Common myeloid progenitor, CD34-positive (primary cell): ENCODE data around the gene TAS1R1.

ENCODE experiments used
- CTCF ChIA-PET: fragments of 350-600 bp; sonication (Branson Sonifier 250); formaldehyde crosslinking; loops from one replicate; lab custom pipeline; 2021; ENCODE audit warnings: antibody characterized with exemption; lab: Charles Lee
- POLR2A ChIA-PET: fragments of 350-600 bp; sonication (Branson Sonifier 250); formaldehyde crosslinking; loops from one replicate; lab custom pipeline; 2021; ENCODE audit warnings: antibody characterized with exemption; lab: Charles Lee
- DNase-seq, 3 donors: peaks; one replicate each; pipeline versions ENCODE4 v3.0.0 to v3.0.0-alpha.2; 2013
- H3K27ac ChIP-seq, 2 experiments: 1 replicate in 1 of 2; 2 replicates in 1 of 2; pipeline ENCODE4 v1.7.0; 2013; ENCODE audit warnings: inconsistent platforms in 2 of 2, low read length in 2 of 2, mild to moderate bottlenecking in 2 of 2, low read depth in 1 of 2, moderate library complexity in 1 of 2; ENCODE audit not compliant: severe bottlenecking in 2 of 2, insufficient read depth in 1 of 2, poor library complexity in 1 of 2
- H3K27me3 ChIP-seq, 5 experiments: replicated peaks in 2 of 5; 1 replicate in 3 of 5; 2 replicates in 2 of 5; pipeline versions ENCODE4 v1.6.1 to v1.7.0; 2013; ENCODE audit warnings: low read length in 4 of 5, mild to moderate bottlenecking in 2 of 5, moderate library complexity in 2 of 5, inconsistent platforms in 1 of 5; ENCODE audit not compliant: insufficient read depth in 5 of 5, control insufficient read depth in 4 of 5
- H3K36me3 ChIP-seq, 4 experiments: 1 replicate in 2 of 4; 2 replicates in 2 of 4; pipeline versions ENCODE4 v1.6.1 to v1.7.0; 2013; ENCODE audit warnings: low read length in 3 of 4, control low read depth in 1 of 4, mild to moderate bottlenecking in 1 of 4; ENCODE audit not compliant: control insufficient read depth in 4 of 4, insufficient read depth in 4 of 4
- H3K4me1 ChIP-seq, 4 experiments: 1 replicate in 3 of 4; 2 replicates in 1 of 4; pipeline versions ENCODE4 v1.6.1 to v1.7.1; 2013; ENCODE audit warnings: low read length in 3 of 4, mild to moderate bottlenecking in 3 of 4, control low read depth in 1 of 4, inconsistent platforms in 1 of 4, moderate library complexity in 1 of 4; ENCODE audit not compliant: control insufficient read depth in 4 of 4, insufficient read depth in 4 of 4; ENCODE audit errors: control extremely low read depth in 1 of 4
- H3K4me3 ChIP-seq, 7 experiments: 1 replicate in 4 of 7; 2 replicates in 3 of 7; pipeline versions ENCODE4 v1.5.1 to v1.7.0; 2013; ENCODE audit warnings: mild to moderate bottlenecking in 7 of 7, low read length in 6 of 7, moderate library complexity in 6 of 7, inconsistent platforms in 2 of 7, low read depth in 2 of 7, control low read depth in 1 of 7; ENCODE audit not compliant: insufficient read depth in 4 of 7, control insufficient read depth in 1 of 7; ENCODE audit errors: extremely low read depth in 1 of 7
- H3K9me3 ChIP-seq, 5 experiments: 1 replicate in 4 of 5; 2 replicates in 1 of 5; pipeline versions ENCODE4 v1.6.1 to v1.7.1; 2013; ENCODE audit warnings: low read length in 4 of 5, mild to moderate bottlenecking in 2 of 5, inconsistent platforms in 1 of 5, low read depth in 1 of 5, moderate library complexity in 1 of 5; ENCODE audit not compliant: control insufficient read depth in 4 of 5, insufficient read depth in 2 of 5; ENCODE audit errors: control extremely low read depth in 1 of 5
- WGBS: methylation state at CpG from one replicate; pipeline ENCODE4 v1.1.5; 2013; ENCODE audit not compliant: insufficient coverage; 5-methylcytosine and 5-hydroxymethylcytosine counted together

The TAS1R1 gene

DNA sequence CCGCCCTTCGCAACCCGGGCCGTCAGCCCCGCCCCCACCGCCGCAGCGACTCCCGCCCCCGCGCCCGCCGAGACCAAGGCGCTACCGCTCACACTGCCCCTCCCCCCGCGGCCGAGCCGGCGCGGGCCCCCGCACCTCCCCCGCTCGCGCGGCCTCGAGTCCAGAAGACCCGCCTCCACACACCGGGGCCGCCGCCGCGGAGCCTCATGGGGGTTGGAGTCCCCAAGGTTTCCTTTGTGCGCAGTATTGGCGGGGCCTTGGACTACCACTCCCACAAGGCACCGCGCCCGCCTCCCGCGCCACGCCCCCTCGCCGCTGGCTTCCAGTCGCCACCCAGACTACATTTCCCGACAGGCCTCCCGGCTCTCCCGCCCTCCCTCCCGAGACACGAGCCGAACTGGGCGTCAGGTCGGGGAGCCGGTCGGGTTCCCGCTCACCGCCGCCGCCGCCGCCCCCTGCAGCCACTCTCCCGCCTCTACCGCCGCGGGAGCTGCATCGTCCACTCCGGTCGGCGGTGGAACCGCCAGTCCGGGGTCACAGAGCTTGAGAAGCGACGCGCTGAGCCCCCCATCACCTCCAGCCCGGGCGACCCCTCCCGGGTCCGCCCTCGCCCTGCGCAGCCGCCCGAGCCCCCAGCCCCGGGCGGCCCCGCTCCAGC lies 58.4 kb downstream of the TAS1R1 start, which contains the start of gene PHF13:
TSS of gene PHF13 (plus strand) at position 371 of the 658 bp plus-strand sequence. CDS start 336 bp downstream, outside the sequence.
- peaks cover 0 to 9% (median under 1%) of the 10 kb centered on the region in 4 experiments for H3K36me3 ChIP-seq
- H3K27me3 ChIP-seq: no peaks in the 10 kb centered on the region
- peak; percentile 99 for DNase-seq
- H3K4me1 ChIP-seq: peaks cover 0 to 17% (median 14%) of the 10 kb centered on the region in 4 experiments
- CTCF ChIA-PET: no interaction called here
- peak within 1 kb of the TSS; percentile 64 to 89 (median 82) for H3K4me3 ChIP-seq
- WGBS: 0% methylated on average over 33 of the region's 84 CpGs
- peak within 1 kb of the TSS in 1 of 2 experiments; percentile 71 for H3K27ac ChIP-seq
- no peaks in the 10 kb centered on the region for H3K9me3 ChIP-seq
- POLR2A ChIA-PET: no interaction called here

DNA sequence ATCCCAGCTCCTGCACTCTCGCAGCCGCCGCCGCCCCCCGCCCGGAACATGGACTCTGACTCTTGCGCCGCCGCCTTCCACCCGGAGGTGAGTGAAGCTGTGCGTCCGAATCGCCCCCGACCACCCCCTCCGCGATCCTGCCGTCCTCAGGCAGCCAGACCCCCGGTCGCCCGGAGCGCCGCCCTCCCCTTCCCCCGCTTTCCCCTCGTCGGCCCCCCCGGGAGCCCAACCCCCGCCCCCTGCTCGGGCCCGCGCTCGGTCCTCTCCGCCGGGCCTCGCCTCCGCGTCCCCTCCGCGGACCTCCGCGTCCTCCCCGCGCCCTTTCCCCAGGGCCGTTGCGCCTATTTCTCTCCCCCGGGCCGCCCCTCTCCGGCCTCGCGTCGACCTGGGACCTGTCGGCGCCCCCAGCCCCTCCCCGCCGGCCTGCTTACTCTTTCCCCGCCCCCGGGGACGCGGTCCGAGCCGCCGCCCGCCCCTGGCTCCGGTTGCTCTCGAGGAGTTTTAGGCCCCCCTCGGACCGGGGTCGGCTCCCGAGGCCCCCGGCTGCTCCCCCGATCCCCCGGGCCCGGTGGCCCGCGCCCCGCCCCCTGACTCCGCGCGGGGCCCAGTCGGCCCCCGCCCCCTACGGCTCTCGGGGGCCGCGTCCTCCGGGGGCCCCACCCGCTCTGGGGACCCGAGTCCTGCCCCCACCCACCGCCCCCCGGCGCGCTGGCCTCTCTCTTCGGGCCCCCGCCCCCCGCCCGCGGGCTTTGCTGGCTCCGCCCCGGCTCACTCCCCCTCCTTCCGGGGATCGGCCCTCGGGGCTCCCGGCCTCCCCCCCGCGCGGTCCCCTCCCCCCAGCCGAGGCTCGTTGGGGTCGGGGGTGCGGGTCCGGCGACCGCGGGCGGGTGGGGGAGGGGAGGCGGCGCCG lies 59.2 kb downstream of the TAS1R1 start:
- Histone ChIP-seq H3K9me3 (no peaks in the 10 kb centered on the region), H3K36me3 (peaks cover 0 to 14% (median 2%) of the 10 kb centered on the region in 4 experiments), H3K27ac (peak overlapping the region in 1 of 2 experiments; percentile 25), H3K27me3 (no peaks in the 10 kb centered on the region), H3K4me3 (peak overlapping the region; percentile 64 to 84 (median 77)), H3K4me1 (peaks cover 0 to 17% (median 14%) of the 10 kb centered on the region in 4 experiments)
- 0% methylated on average over 46 of the region's 117 CpGs for WGBS
- CTCF ChIA-PET: no interaction called here
- no peak for DNase-seq
- POLR2A ChIA-PET: no interaction called here

DNA sequence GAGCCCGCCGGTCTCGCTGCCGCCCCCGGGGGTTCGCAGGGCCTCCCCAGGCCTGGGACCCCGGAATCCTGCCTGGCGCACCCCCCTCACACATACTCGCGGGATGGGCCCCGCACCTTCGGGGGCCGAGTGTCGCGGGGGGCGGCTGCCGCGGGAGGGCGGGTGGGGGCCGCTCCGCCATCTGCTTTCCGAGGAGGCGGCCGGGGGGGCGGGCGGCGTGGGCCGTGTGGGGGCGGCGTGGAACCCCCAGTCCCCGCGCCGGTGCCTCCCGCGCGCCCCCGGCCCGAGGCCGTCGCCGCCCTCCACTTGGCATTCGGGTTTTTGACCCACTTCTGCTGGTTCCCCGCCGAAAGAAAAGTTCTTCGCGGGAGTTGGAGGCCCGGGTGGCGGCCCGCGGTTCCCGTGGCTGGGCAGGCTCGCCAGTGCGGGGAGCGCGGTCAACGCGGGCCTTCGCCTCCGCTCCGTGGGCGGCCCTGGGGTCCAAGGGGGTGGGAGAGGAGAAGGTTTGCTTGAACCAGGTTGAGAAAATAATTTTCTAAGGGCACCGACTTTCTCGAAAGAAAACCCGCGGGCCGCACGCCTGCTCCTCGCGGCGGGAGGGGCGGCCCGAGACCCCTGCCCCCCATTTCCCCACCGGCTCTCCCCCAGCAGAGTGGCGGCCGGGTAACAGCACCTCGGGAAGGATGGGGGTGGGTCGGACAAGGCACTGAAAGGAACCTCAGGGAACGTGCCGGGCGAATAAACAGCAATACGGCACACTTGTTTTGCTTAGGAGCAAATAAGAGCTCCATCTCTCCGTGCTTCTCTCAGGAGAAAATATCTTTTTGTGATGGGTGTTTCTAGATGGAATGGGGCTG lies 60.0 kb downstream of the TAS1R1 start:
- under 1% methylated on average over 59 of the region's 82 CpGs for WGBS

DNA sequence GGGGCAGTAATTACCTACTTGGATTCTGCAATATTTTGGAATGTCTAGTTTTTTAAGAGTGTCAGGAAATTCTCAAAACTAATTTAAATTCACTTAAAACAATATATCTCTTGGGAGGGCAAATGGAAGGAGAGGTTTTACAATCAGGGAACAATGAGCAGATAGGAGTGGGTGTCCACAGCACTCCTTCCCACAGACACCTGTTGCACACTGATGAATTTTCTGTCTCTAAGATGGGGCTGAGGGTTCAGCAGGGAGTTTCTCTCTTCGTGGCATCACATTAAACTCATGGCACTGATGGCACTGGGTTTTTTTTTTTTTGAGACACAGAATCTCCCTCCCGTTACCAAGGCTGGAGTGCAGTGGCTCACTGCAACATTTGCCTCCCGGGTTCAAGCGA lies 63.9 kb downstream of the TAS1R1 start:
- WGBS: 100% methylated on average over 3 of the region's 4 CpGs
- H3K27me3 ChIP-seq: no peaks in the 10 kb centered on the region
- POLR2A ChIA-PET: no interaction called here
- no peak overlapping the region for H3K27ac ChIP-seq
- CTCF ChIA-PET: no interaction called here
- H3K4me1 ChIP-seq: peaks cover 0 to 8% (median 7%) of the 10 kb centered on the region in 4 experiments
- peaks cover 2 to 47% (median 21%) of the 10 kb centered on the region in 4 experiments for H3K36me3 ChIP-seq
- no peak for DNase-seq
- no peak overlapping the region for H3K4me3 ChIP-seq
- H3K9me3 ChIP-seq: no peaks in the 10 kb centered on the region

More for the DNA sequence above, 60.0 kb downstream of the TAS1R1 start:
- H3K4me1 ChIP-seq: peaks cover 0 to 17% (median 14%) of the 10 kb centered on the region in 4 experiments
- DNase-seq: no peak
- no peaks in the 10 kb centered on the region for H3K27me3 ChIP-seq
- H3K4me3 ChIP-seq: peak overlapping the region; percentile 39 to 84 (median 68)
- peaks cover under 1 to 21% (median 6%) of the 10 kb centered on the region in 4 experiments for H3K36me3 ChIP-seq
- ChIA-PET CTCF (interaction anchor here (1.2 to 1.3 kb wide), 2 partner anchors 13 to 34 kb away, joined by 3 read pairs; no protein-coding TSS in a partner anchor), POLR2A (no interaction called here)
- peak overlapping the region in 1 of 2 experiments; percentile 54 for H3K27ac ChIP-seq
- no peaks in the 10 kb centered on the region for H3K9me3 ChIP-seq

DNA sequence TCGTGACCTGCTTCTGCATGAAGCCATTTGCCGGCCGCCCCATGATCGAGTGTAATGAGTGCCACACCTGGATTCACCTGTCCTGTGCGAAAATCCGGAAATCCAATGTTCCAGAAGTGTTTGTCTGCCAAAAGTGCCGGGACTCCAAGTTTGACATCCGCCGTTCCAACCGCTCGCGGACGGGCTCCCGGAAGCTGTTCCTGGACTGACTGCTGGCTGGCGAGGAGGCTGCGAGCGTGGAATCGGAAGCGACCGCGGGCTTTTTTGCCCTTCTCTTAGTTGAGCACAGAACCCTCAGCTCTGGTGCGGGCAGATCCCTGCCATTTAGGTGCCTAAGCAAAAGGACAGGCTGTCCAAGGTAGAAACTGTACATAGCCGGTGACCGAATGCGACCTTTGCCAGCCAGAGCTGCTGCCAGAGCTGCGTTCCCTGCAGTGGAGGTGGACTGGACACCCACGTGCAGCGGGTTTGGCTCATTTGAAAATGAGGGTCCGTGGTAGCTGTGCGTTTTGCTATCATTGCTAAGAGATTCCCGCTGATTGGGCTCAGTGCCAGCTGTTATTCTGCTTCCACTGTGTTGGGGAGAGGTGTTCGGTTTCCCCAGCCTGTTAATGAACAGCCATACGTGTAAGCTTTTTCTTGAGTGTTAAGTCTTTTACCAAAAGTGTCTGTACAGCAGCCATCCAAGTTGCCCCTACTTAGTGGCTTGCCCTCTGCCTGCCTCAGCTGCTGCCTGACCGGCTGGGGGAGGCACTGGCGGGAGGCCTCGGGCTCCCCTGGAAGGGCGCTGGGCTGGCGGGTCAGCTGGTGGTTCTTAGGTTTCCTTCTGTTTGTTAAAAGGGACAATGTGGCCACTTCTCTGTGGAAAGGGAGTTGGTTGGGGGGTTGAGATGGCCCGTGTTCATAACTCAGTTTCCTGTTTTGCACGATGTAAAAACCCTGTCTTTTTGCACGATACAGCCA lies 66.6 kb downstream of the TAS1R1 start:
- Histone ChIP-seq H3K36me3 (peaks cover 2 to 45% (median 21%) of the 10 kb centered on the region in 4 experiments), H3K4me1 (peaks cover 0 to 14% (median 12%) of the 10 kb centered on the region in 4 experiments), H3K9me3 (no peaks in the 10 kb centered on the region), H3K4me3 (no peak overlapping the region), H3K27ac (no peak overlapping the region), H3K27me3 (no peaks in the 10 kb centered on the region)
- CTCF ChIA-PET: interaction anchor here (1.0 to 1.8 kb wide), 4 partner anchors 11 to 25 kb away, joined by 3 to 4 read pairs (median 3); no protein-coding TSS in a partner anchor
- WGBS: 91% methylated on average over 38 of the region's 41 CpGs
- POLR2A ChIA-PET: no interaction called here
- no peak for DNase-seq
